ENCODE measurements around the gene CCR4. TPM values are rescaled to one million over a fixed set of nuclear protein-coding genes. Genes with fewer than 3 reads are reported as not detected.
"Not testable (repeated sequence)": the region's sequence is repeated elsewhere in the genome, so short reads cannot be mapped to it uniquely, and the experiment has no call there.

The CCR4 gene
- total RNA-seq, 1 experiment from 2014 or later = 0.10 TPM

GRCh38 chr3:32930161-32930560, 21.3 kb upstream of the CCR4 start:
- no peak overlapping the region for H3K4me3 ChIP-seq (ENCODE audit: low read depth in 2 of 2, low read length in 2 of 2)
- H3K9me3 ChIP-seq (ENCODE audit: control insufficient read depth, insufficient read depth, low read depth, low read length) = no peaks in the 10 kb centered on the region
- ATAC-seq (no peak), DNase-seq (ENCODE audit: low read depth, low spot score) (no peak)
- intact Hi-C loops (cut with micrococcal nuclease; ENCODE audit: unreplicated experiment) = loop anchor here (10.0 kb wide), 1 partner anchor 145 kb away; no protein-coding TSS in a partner anchor
- in situ Hi-C loops (cut with HindIII; ENCODE audit: low pct_unique_long_range_greater_than_20kb, low sequenced_read_pairs) = no loop called here
- H3K4me1 ChIP-seq (ENCODE audit: control insufficient read depth, insufficient read depth, low read length) = no peaks in the 10 kb centered on the region
- TF ChIP-seq CTCF (IDR thresholded peaks at IDR 0.05) (no peak), REST (IDR thresholded peaks at IDR 0.05; ENCODE audit: insufficient read depth in 1 of 2, low read depth in 2 of 2, low read length in 1 of 2) (no peak), POLR2AphosphoS5 (IDR thresholded peaks at IDR 0.05; ENCODE audit: low read depth, low read length) (no peak), TCF7L2 (IDR thresholded peaks at IDR 0.05; ENCODE audit: low read depth, low read length) (no peak), SIN3A (IDR thresholded peaks at IDR 0.05; ENCODE audit: borderline replicate concordance, insufficient read depth, low read depth, low read length) (no peak)
- ChIA-PET CTCF (no interaction called here), POLR2A (no interaction called here)
- no peaks in the 10 kb centered on the region for H3K27me3 ChIP-seq (ENCODE audit: control insufficient read depth, insufficient read depth, low read length)
- BruUV-seq (replicated peaks) = no TSS peak
- no peaks in the 10 kb centered on the region for H3K36me3 ChIP-seq (ENCODE audit: control insufficient read depth, insufficient read depth, low read length)
- no peak overlapping the region for H3K27ac ChIP-seq (ENCODE audit: low read length)

- H3K4me3 ChIP-seq (ENCODE audit: low read depth in 2 of 2, low read length in 2 of 2); POLR2A ChIA-PET; H3K4me1 ChIP-seq (ENCODE audit: control insufficient read depth, insufficient read depth, low read length); BruUV-seq (replicated peaks); H3K27ac ChIP-seq (ENCODE audit: low read length); H3K9me3 ChIP-seq (ENCODE audit: control insufficient read depth, insufficient read depth, low read depth, low read length); H3K27me3 ChIP-seq (ENCODE audit: control insufficient read depth, insufficient read depth, low read length); DNase-seq (ENCODE audit: low read depth, low spot score); ATAC-seq; H3K36me3 ChIP-seq (ENCODE audit: control insufficient read depth, insufficient read depth, low read length); in situ Hi-C loops (cut with HindIII; ENCODE audit: low pct_unique_long_range_greater_than_20kb, low sequenced_read_pairs): not testable (repeated sequence)
- intact Hi-C loops (cut with micrococcal nuclease; ENCODE audit: unreplicated experiment) = loop anchor here (10.0 kb wide), 1 partner anchor 146 kb away; no protein-coding TSS in a partner anchor
- CTCF ChIA-PET = interaction anchor here (0.6 kb wide), 1 partner anchor 618 kb away, joined by 3 read pairs; no protein-coding TSS in a partner anchor
Observed at GRCh38 chr3:32931273-32931672, 20.2 kb upstream of the CCR4 start.

- H3K27ac ChIP-seq (ENCODE audit: low read length) = no peak overlapping the region
- TF ChIP-seq REST (IDR thresholded peaks at IDR 0.05; ENCODE audit: insufficient read depth in 1 of 2, low read depth in 2 of 2, low read length in 1 of 2) = no peak
- TF ChIP-seq POLR2AphosphoS5 (IDR thresholded peaks at IDR 0.05; ENCODE audit: low read depth, low read length) = no peak
- peak; percentile 76 for TF ChIP-seq CTCF (IDR thresholded peaks at IDR 0.05)
- no peak for TF ChIP-seq SIN3A (IDR thresholded peaks at IDR 0.05; ENCODE audit: borderline replicate concordance, insufficient read depth, low read depth, low read length)
- TF ChIP-seq TCF7L2 (IDR thresholded peaks at IDR 0.05; ENCODE audit: low read depth, low read length) = no peak
- POLR2A ChIA-PET = interaction anchor here (0.7 kb wide), 1 partner anchor 249 kb away, joined by 4 read pairs; the partner anchor contains the start of gene CNOT10
- H3K4me1 ChIP-seq (ENCODE audit: control insufficient read depth, insufficient read depth, low read length) = no peaks in the 10 kb centered on the region
- CTCF ChIA-PET = no interaction called here
- BruUV-seq (replicated peaks) = no TSS peak
- no peaks in the 10 kb centered on the region for H3K36me3 ChIP-seq (ENCODE audit: control insufficient read depth, insufficient read depth, low read length)
- intact Hi-C loops (cut with micrococcal nuclease; ENCODE audit: unreplicated experiment) = loop anchor here (2.0 to 10.0 kb wide), 2 partner anchors 149 to 201 kb away; no protein-coding TSS in a partner anchor
- H3K9me3 ChIP-seq (ENCODE audit: control insufficient read depth, insufficient read depth, low read depth, low read length) = no peaks in the 10 kb centered on the region
- DNase-seq (ENCODE audit: low read depth, low spot score) (no peak), ATAC-seq (no peak)
- in situ Hi-C loops (cut with HindIII; ENCODE audit: low pct_unique_long_range_greater_than_20kb, low sequenced_read_pairs) = no loop called here
- H3K4me3 ChIP-seq (ENCODE audit: low read depth in 2 of 2, low read length in 2 of 2) = no peak overlapping the region
- no peaks in the 10 kb centered on the region for H3K27me3 ChIP-seq (ENCODE audit: control insufficient read depth, insufficient read depth, low read length)
Observed at GRCh38 chr3:32934150-32934742, 17.2 kb upstream of the CCR4 start.
